ENCODE results near the gene TMEM147.
A peak's percentile ranks its signal among the peaks of the same experiment; 100 is the strongest.

TMEM147 gene

GRCh38 chr19:35521124-35521743, 24.2 kb upstream of the TMEM147 start:
- no peak for DNase-seq

GRCh38 chr19:35522745-35523327, 22.6 kb upstream of the TMEM147 start:
- DNase-seq = no peak

- no peak for DNase-seq
Measured at GRCh38 chr19:35524181-35524837, 21.1 kb upstream of the TMEM147 start.

GRCh38 chr19:35525873-35526272, 19.6 kb upstream of the TMEM147 start:
- no peak for DNase-seq

GRCh38 chr19:35528218-35529038, 17.0 kb upstream of the TMEM147 start, which contains the start of gene SBSN:
Gene SBSN (minus strand): TSS chr19:35528311. CDS start chr19:35528281, 30 bp downstream.
- no peak for DNase-seq

- DNase-seq = no peak
Measured at GRCh38 chr19:35529241-35530218, 15.9 kb upstream of the TMEM147 start.

GRCh38 chr19:35531291-35531690, 14.1 kb upstream of the TMEM147 start:
- DNase-seq = no peak

- no peak for DNase-seq
Measured at GRCh38 chr19:35533201-35533821, 12.1 kb upstream of the TMEM147 start, which contains the start of gene GAPDHS. Gene GAPDHS (plus strand): TSS chr19:35533456. CDS start chr19:35533528, 72 bp downstream.

GRCh38 chr19:35533822-35534392, 11.5 kb upstream of the TMEM147 start:
- peak; percentile 28 to 42 for DNase-seq

GRCh38 chr19:35534803-35535480, 10.5 kb upstream of the TMEM147 start:
- DNase-seq = no peak

- no peak for DNase-seq
Measured at GRCh38 chr19:35539314-35539713, 6.1 kb upstream of the TMEM147 start.

- DNase-seq = no peak
Measured at GRCh38 chr19:35539850-35540249, 5.6 kb upstream of the TMEM147 start.

GRCh38 chr19:35540356-35540927, 5.0 kb upstream of the TMEM147 start:
- DNase-seq = no peak

GRCh38 chr19:35542209-35542608, 3.2 kb upstream of the TMEM147 start:
- DNase-seq = no peak

- DNase-seq = no peak
Measured at GRCh38 chr19:35543280-35544109, 1.9 kb upstream of the TMEM147 start.

- no peak for DNase-seq
Measured at GRCh38 chr19:35544110-35544802, 1.2 kb upstream of the TMEM147 start.

- DNase-seq = peak; percentile 69 to 81
Measured at GRCh38 chr19:35545855-35546381, 492 bp downstream of the TMEM147 start.

GRCh38 chr19:35546532-35546931, 1.1 kb downstream of the TMEM147 start:
- no peak for DNase-seq
